GM12864 (cell line): ENCODE measurements around the gene C6orf47.

Experiments used
- DNase-seq: peaks from one replicate; pipeline ENCODE4 v3.0.0-alpha.2; 2011; ENCODE audit warnings: low read depth
- H3K4me3 ChIP-seq: 2 replicates; pipeline ENCODE4 v1.5.1; 2011; ENCODE audit warnings: mild to moderate bottlenecking, low read depth, low read length, control low read depth
- CTCF ChIP-seq: IDR thresholded peaks from 2 replicates; pipeline ENCODE4 v1.5.1; 2011; ENCODE audit warnings: low read depth, mild to moderate bottlenecking, moderate library complexity, low read length, control low read depth, inconsistent platforms; ENCODE audit errors: missing control alignments

C6orf47 gene

GRCh38 chr6:31614684-31615578 lies 45.6 kb downstream of the C6orf47 start, which contains the start of gene AIF1:
Gene AIF1, plus strand, starts transcription at chr6:31615234. Its CDS starts 96 bp downstream, at chr6:31615330.
- DNase-seq: no peak
- no peak for TF ChIP-seq CTCF
- no peak within 1 kb of the TSS for H3K4me3 ChIP-seq

- TF ChIP-seq CTCF: no peak
- no peak overlapping the region for H3K4me3 ChIP-seq
- no peak for DNase-seq
Observed at GRCh38 chr6:31614075-31614619, 46.4 kb downstream of the C6orf47 start.

- TF ChIP-seq CTCF: no peak
- H3K4me3 ChIP-seq: no peak overlapping the region
- DNase-seq: no peak
Observed at GRCh38 chr6:31610968-31611367, 49.6 kb downstream of the C6orf47 start.

GRCh38 chr6:31609519-31610406 lies 50.8 kb downstream of the C6orf47 start:
- H3K4me3 ChIP-seq: no peak overlapping the region
- TF ChIP-seq CTCF: no peak
- DNase-seq: no peak
